Ovary (tissue), 9 donors: ENCODE data around the gene ZNF419. TPM values are rescaled to one million over a fixed set of nuclear protein-coding genes. Genes with fewer than 3 reads are reported as not detected.

ENCODE experiments used
- DNase-seq, 5 donors: peaks; one replicate each; pipeline ENCODE4 v3.0.0-alpha.2; 2019 to 2020
- H3K27ac ChIP-seq, 2 donors: fragments of 200-600 bp; one replicate each; pipeline versions ENCODE4 v1.5.1 to v1.8.0; 2019 to 2022
- H3K27me3 ChIP-seq: fragments of 200-600 bp; one replicate; pipeline ENCODE4 v1.8.0; 2022
- H3K36me3 ChIP-seq: fragments of 200-600 bp; sonication (generic); one replicate; pipeline ENCODE4 v1.5.1; 2019
- H3K4me1 ChIP-seq: one replicate; pipeline ENCODE4 v1.8.1; 2013; ENCODE audit warnings: mild to moderate bottlenecking, moderate library complexity; ENCODE audit not compliant: insufficient read depth
- H3K4me3 ChIP-seq: fragments of 200-600 bp; sonication (generic); one replicate; pipeline ENCODE4 v1.5.1; 2017
- H3K9me3 ChIP-seq, 2 donors: fragments of 200-600 bp in 1 of 2; sonication (generic) in 1 of 2; one replicate each; pipeline versions ENCODE4 v1.5.1 to v1.8.1; 2013 to 2019; ENCODE audit warnings: mild to moderate bottlenecking in 1 of 2, moderate library complexity in 1 of 2
- CTCF ChIP-seq, 3 donors: fragments of 450-650 bp in 2 of 3; fragments of 200-600 bp in 1 of 3; IDR thresholded peaks; one replicate each; pipeline versions ENCODE4 v1.5.1 to v1.8.0; 2016 to 2022; ENCODE audit warnings: antibody characterized with exemption in 3 of 3, mild to moderate bottlenecking in 1 of 3
- EP300 ChIP-seq: sonication (generic); formaldehyde crosslinking; IDR thresholded peaks from one replicate; pipeline ENCODE4 v1.6.1; 2017; ENCODE audit warnings: antibody characterized with exemption
- POLR2A ChIP-seq: fragments of 450-650 bp; IDR thresholded peaks from one replicate; pipeline ENCODE4 v1.6.1; 2017; ENCODE audit warnings: antibody characterized with exemption, mild to moderate bottlenecking, moderate library complexity
- WGBS, 3 donors: extraction: QIAGEN DNeasy Blood & Tissue Kit in 1 of 3; methylation state at CpG; one replicate each; pipeline versions ENCODE4 v1.1.5 to v1.1.7; 2013 to 2017; 5-methylcytosine and 5-hydroxymethylcytosine counted together
- intact Hi-C, 4 donors: fragments of 100-400 bp; cut with DNase I; formaldehyde crosslinking; loops; one replicate each; pipeline versions ENCODE4 v1.11.0 to v1.15.1; 2022 to 2023
- polyA plus RNA-seq, 2 donors: library from polyadenylated mRNA; stranded (reverse); fragments of 200-250 nt in 1 of 2; fragments of 350-450 nt in 1 of 2; fragmentation: Illumina TruSeq in 1 of 2; extraction: RNeasy Lipid Tissue Mini Kit (QIAGEN cat#74804) in 1 of 2; gene quantifications; one replicate each; pipeline ENCODE4 v1.2.3, GENCODE V29; 2013 to 2014
- small RNA-seq: library from RNA; depleted of rRNA; stranded (forward); fragments of <200 nt; gene quantifications from one replicate; pipeline ENCODE3, GENCODE V24; 2016
- total RNA-seq, 7 donors: library from RNA; depleted of rRNA in 2 of 7; stranded (reverse); fragments of >200 nt in 2 of 7; fragmentation: NEBNext Ultra II Directional in 3 of 7; extraction: Animal tissue kit (Norgen Biotek cat#: 25700) in 3 of 7; gene quantifications; one replicate each; pipeline versions ENCODE4 v1.1.0 to v1.2.4, GENCODE V29; 2016 to 2023
- donor health status: DM: no; HTN: no; CAD: no; lungs with moderate emphysema.
- donor health status: DM: no; HTN: no; CAD: no.
- donor health status: Bipolar disorder and iron deficiency.
- donor health status: DM: yes; HTN: yes; CAD: no.
- donor health status: DM: no; HTN: no; CAD: no.
- donor health status: DM: yes; HTN: yes; CAD: no.

ZNF419 gene
- total and polyA plus RNA-seq, 9 donors = 6.8 to 14.7 (median 11.3) TPM

DNA sequence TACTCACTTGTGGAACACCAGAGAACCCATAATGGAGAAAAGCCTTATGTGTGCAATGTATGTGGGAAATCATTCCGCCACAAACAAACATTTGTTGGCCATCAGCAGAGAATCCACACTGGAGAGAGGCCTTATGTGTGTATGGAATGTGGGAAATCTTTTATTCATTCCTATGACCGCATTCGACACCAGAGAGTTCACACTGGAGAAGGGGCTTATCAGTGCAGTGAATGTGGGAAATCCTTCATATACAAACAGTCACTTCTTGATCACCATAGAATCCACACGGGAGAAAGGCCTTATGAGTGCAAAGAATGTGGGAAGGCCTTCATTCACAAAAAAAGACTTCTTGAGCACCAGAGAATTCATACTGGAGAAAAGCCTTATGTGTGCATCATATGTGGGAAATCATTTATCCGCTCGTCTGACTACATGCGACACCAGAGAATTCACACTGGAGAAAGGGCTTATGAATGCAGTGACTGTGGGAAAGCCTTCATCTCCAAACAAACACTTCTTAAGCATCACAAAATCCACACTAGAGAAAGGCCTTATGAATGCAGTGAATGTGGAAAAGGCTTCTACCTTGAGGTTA is 50.5 kb downstream of the ZNF419 start:
- peaks cover 10% of the 10 kb centered on the region for H3K36me3 ChIP-seq
- peaks cover 30 to 82% of the 10 kb centered on the region in 2 donors for H3K9me3 ChIP-seq
- no peak overlapping the region for H3K27ac ChIP-seq
- intact Hi-C loops = no loop called here
- no peaks in the 10 kb centered on the region for H3K4me1 ChIP-seq
- DNase-seq = no peak
- 97 to 98% (median 98%) methylated on average over 7 of the region's 7 CpGs for WGBS, 3 donors
- no peaks in the 10 kb centered on the region for H3K27me3 ChIP-seq
- no peak overlapping the region for H3K4me3 ChIP-seq
- TF ChIP-seq CTCF (IDR thresholded peaks at IDR 0.05) (no peak), EP300 (no peak), POLR2A (no peak)

Small RNAs within 50 kb of the gene (small RNA-seq; reads per million reads assigned to genes)
- gene VN1R107P = not detected

Other genes with a start within 250 kb of the ZNF419 start
- gene ZNF805, start 247.1 kb upstream of the ZNF419 start, total RNA-seq = 10 to 100 TPM; 10.8 to 27.8 (median 19.4) TPM
- gene ZNF805, start 247.1 kb upstream of the ZNF419 start, polyA plus RNA-seq = 1 to 10 TPM; 1.7 to 4.5 TPM
- gene ZNF460, start 207.3 kb upstream of the ZNF419 start, total RNA-seq = 100 to 1,000 TPM in 1 of 7 donors, 10 to 100 TPM in 6; 57.2 to 103 (median 68.6) TPM
- gene ZNF460, start 207.3 kb upstream of the ZNF419 start, polyA plus RNA-seq = 1 to 10 TPM; 3.0 to 4.4 TPM
- gene ZNF543, start 167.3 kb upstream of the ZNF419 start, total RNA-seq = 10 to 100 TPM in 4 of 7 donors, 1 to 10 TPM in 3; 4.9 to 12.9 (median 10.5) TPM
- 1 to 10 TPM; 4.0 to 4.9 TPM for gene ZNF543, start 167.3 kb upstream of the ZNF419 start, polyA plus RNA-seq
- gene ZNF304, start 136.5 kb upstream of the ZNF419 start, total RNA-seq = 10 to 100 TPM in 3 of 7 donors, 1 to 10 TPM in 4; 3.0 to 13.0 (median 9.1) TPM
- gene ZNF304, start 136.5 kb upstream of the ZNF419 start, polyA plus RNA-seq = 10 to 100 TPM in 1 of 2 donors, 1 to 10 TPM in 1; 4.8 to 12.5 TPM
- 10 to 100 TPM in 6 of 7 donors, 1 to 10 TPM in 1; 9.1 to 23.6 (median 11.6) TPM for gene TRAPPC2B, start 124.2 kb upstream of the ZNF419 start, total RNA-seq
- gene TRAPPC2B, start 124.2 kb upstream of the ZNF419 start, polyA plus RNA-seq = 10 to 100 TPM; 10.3 to 25.1 TPM
- 1 to 10 TPM; 1.2 to 4.7 (median 3.0) TPM for gene ZNF547, start 124.2 kb upstream of the ZNF419 start, total RNA-seq
- 1 to 10 TPM; 1.8 to 2.9 TPM for gene ZNF547, start 124.2 kb upstream of the ZNF419 start, polyA plus RNA-seq
- gene ZNF548, start 97.9 kb upstream of the ZNF419 start, total RNA-seq = 10 to 100 TPM; 14.5 to 28.2 (median 24.4) TPM
- gene ZNF548, start 97.9 kb upstream of the ZNF419 start, polyA plus RNA-seq = 10 to 100 TPM; 13.4 to 13.7 TPM
- gene ZNF17, start 76.6 kb upstream of the ZNF419 start, total RNA-seq = 10 to 100 TPM in 6 of 7 donors, 1 to 10 TPM in 1; 5.4 to 22.4 (median 18.7) TPM
- gene ZNF17, start 76.6 kb upstream of the ZNF419 start, polyA plus RNA-seq = 1 to 10 TPM; 6.3 to 7.2 TPM
- gene ZNF749, start 52.4 kb upstream of the ZNF419 start, total RNA-seq = 10 to 100 TPM in 4 of 7 donors, 1 to 10 TPM in 3; 7.5 to 21.7 (median 10.8) TPM
- gene ZNF749, start 52.4 kb upstream of the ZNF419 start, polyA plus RNA-seq = 10 to 100 TPM in 1 of 2 donors, 1 to 10 TPM in 1; 4.0 to 12.9 TPM
- gene VN1R1, start 30.6 kb upstream of the ZNF419 start, total RNA-seq = 1 to 10 TPM in 5 of 7 donors, under 1 TPM in 2; 0.60 to 2.2 (median 1.3) TPM
- under 1 TPM; 0.38 to 0.50 TPM for gene VN1R1, start 30.6 kb upstream of the ZNF419 start, polyA plus RNA-seq
- gene ZNF772, start 10.2 kb upstream of the ZNF419 start, total RNA-seq = 10 to 100 TPM in 6 of 7 donors, 1 to 10 TPM in 1; 6.5 to 23.0 (median 15.8) TPM
- 1 to 10 TPM; 3.3 to 6.8 TPM for gene ZNF772, start 10.2 kb upstream of the ZNF419 start, polyA plus RNA-seq
- gene ZNF773, start 12.2 kb downstream of the ZNF419 start, total RNA-seq = 10 to 100 TPM in 4 of 7 donors, 1 to 10 TPM in 3; 8.1 to 16.3 (median 10.5) TPM
- gene ZNF773, start 12.2 kb downstream of the ZNF419 start, polyA plus RNA-seq = 1 to 10 TPM; 6.8 to 8.6 TPM
- gene ZNF549, start 39.6 kb downstream of the ZNF419 start, total RNA-seq = 10 to 100 TPM in 4 of 7 donors, 1 to 10 TPM in 3; 3.9 to 11.9 (median 10.1) TPM
- 1 to 10 TPM; 4.0 to 8.1 TPM for gene ZNF549, start 39.6 kb downstream of the ZNF419 start, polyA plus RNA-seq
- gene ZNF550, start 72.1 kb downstream of the ZNF419 start, total RNA-seq = 10 to 100 TPM in 5 of 7 donors, 1 to 10 TPM in 2; 6.7 to 17.1 (median 11.4) TPM
- 1 to 10 TPM; 6.8 to 7.3 TPM for gene ZNF550, start 72.1 kb downstream of the ZNF419 start, polyA plus RNA-seq
- gene ZNF416, start 91.2 kb downstream of the ZNF419 start, total RNA-seq = 10 to 100 TPM in 1 of 7 donors, 1 to 10 TPM in 6; 2.2 to 10.9 (median 7.6) TPM
- gene ZNF416, start 91.2 kb downstream of the ZNF419 start, polyA plus RNA-seq = 1 to 10 TPM; 3.9 to 9.2 TPM
- gene ZIK1, start 96.4 kb downstream of the ZNF419 start, total RNA-seq = 10 to 100 TPM in 1 of 7 donors, 1 to 10 TPM in 6; 3.4 to 10.2 (median 8.4) TPM
- gene ZIK1, start 96.4 kb downstream of the ZNF419 start, polyA plus RNA-seq = 1 to 10 TPM; 5.5 to 5.7 TPM
- gene ZNF530, start 112.1 kb downstream of the ZNF419 start, total RNA-seq = 1 to 10 TPM; 2.5 to 8.9 (median 3.6) TPM
- 1 to 10 TPM; 2.0 to 2.2 TPM for gene ZNF530, start 112.1 kb downstream of the ZNF419 start, polyA plus RNA-seq
- gene ZNF134, start 126.5 kb downstream of the ZNF419 start, total RNA-seq = 10 to 100 TPM; 13.4 to 22.9 (median 22.2) TPM
- gene ZNF134, start 126.5 kb downstream of the ZNF419 start, polyA plus RNA-seq = 10 to 100 TPM in 1 of 2 donors, 1 to 10 TPM in 1; 9.2 to 12.6 TPM
- 10 to 100 TPM in 6 of 7 donors, 1 to 10 TPM in 1; 8.3 to 16.7 (median 12.0) TPM for gene ZNF211, start 145.4 kb downstream of the ZNF419 start, total RNA-seq
- gene ZNF211, start 145.4 kb downstream of the ZNF419 start, polyA plus RNA-seq = 10 to 100 TPM in 1 of 2 donors, 1 to 10 TPM in 1; 8.4 to 16.3 TPM
- 1 to 10 TPM in 1 of 7 donors, under 1 TPM in 1, not detected in 5; 0.13 to 1.3 TPM for gene ZSCAN4, start 181.2 kb downstream of the ZNF419 start, total RNA-seq
- gene ZSCAN4, start 181.2 kb downstream of the ZNF419 start, polyA plus RNA-seq = under 1 TPM; 0.07 to 0.08 TPM
- gene ZNF551, start 194.2 kb downstream of the ZNF419 start, total RNA-seq = 10 to 100 TPM in 3 of 7 donors, 1 to 10 TPM in 4; 6.8 to 11.3 (median 9.7) TPM
- gene ZNF551, start 194.2 kb downstream of the ZNF419 start, polyA plus RNA-seq = 1 to 10 TPM; 3.8 to 4.2 TPM
- gene ZNF154, start 221.5 kb downstream of the ZNF419 start, total RNA-seq = 10 to 100 TPM in 1 of 7 donors, 1 to 10 TPM in 6; 1.1 to 10.4 (median 2.4) TPM
- gene ZNF154, start 221.5 kb downstream of the ZNF419 start, polyA plus RNA-seq = 1 to 10 TPM; 1.4 to 3.5 TPM
- 10 to 100 TPM in 1 of 7 donors, 1 to 10 TPM in 6; 1.5 to 13.2 (median 6.4) TPM for gene ZNF671, start 239.9 kb downstream of the ZNF419 start, total RNA-seq
- 1 to 10 TPM; 2.1 to 5.0 TPM for gene ZNF671, start 239.9 kb downstream of the ZNF419 start, polyA plus RNA-seq